GM21447 (cell line): ENCODE results near the gene CAVIN2.

ENCODE experiments used
- ATAC-seq: cut with Tn5 transposase; IDR thresholded peaks from one replicate; pipeline ENCODE4 v1.9.1; 2021; ENCODE audit not compliant: unreplicated experiment

CAVIN2 gene

GRCh38 chr2:191866195-191866594 is 19.3 kb upstream of the CAVIN2 start:
- no peak for ATAC-seq

GRCh38 chr2:191864628-191865374 is 17.9 kb upstream of the CAVIN2 start:
- ATAC-seq: no peak

GRCh38 chr2:191863988-191864387 is 17.1 kb upstream of the CAVIN2 start:
- no peak for ATAC-seq

GRCh38 chr2:191862156-191862775 is 15.4 kb upstream of the CAVIN2 start:
- ATAC-seq: no peak

- ATAC-seq: no peak
Measured at GRCh38 chr2:191860760-191861466, 14.0 kb upstream of the CAVIN2 start.

- no peak for ATAC-seq
Measured at GRCh38 chr2:191859681-191860080, 12.8 kb upstream of the CAVIN2 start.

- no peak for ATAC-seq
Measured at GRCh38 chr2:191857886-191858285, 11.0 kb upstream of the CAVIN2 start.

GRCh38 chr2:191857259-191857805 is 10.4 kb upstream of the CAVIN2 start:
- ATAC-seq: no peak

GRCh38 chr2:191856111-191856876 is 9.4 kb upstream of the CAVIN2 start:
- no peak for ATAC-seq

GRCh38 chr2:191855382-191855781 is 8.5 kb upstream of the CAVIN2 start:
- no peak for ATAC-seq

- ATAC-seq: no peak
Measured at GRCh38 chr2:191854382-191855372, 7.8 kb upstream of the CAVIN2 start.

GRCh38 chr2:191853843-191854242 is 7.0 kb upstream of the CAVIN2 start:
- ATAC-seq: no peak

- ATAC-seq: no peak
Measured at GRCh38 chr2:191851158-191851557, 4.3 kb upstream of the CAVIN2 start.

GRCh38 chr2:191848771-191849767 is 2.2 kb upstream of the CAVIN2 start:
- no peak for ATAC-seq

GRCh38 chr2:191847764-191848163 is 876 bp upstream of the CAVIN2 start:
- ATAC-seq: no peak

- ATAC-seq: no peak
Measured at GRCh38 chr2:191845876-191846514, 893 bp downstream of the CAVIN2 start.

GRCh38 chr2:191845248-191845715 is 1.6 kb downstream of the CAVIN2 start:
- no peak for ATAC-seq

GRCh38 chr2:191844706-191845105 is 2.2 kb downstream of the CAVIN2 start:
- no peak for ATAC-seq
